Naive thymus-derived CD4-positive, alpha-beta T cell (primary cell): ENCODE data around the gene SPCS1. TPM values are rescaled to one million over a fixed set of nuclear protein-coding genes. Genes with fewer than 3 reads are reported as not detected.
A peak's percentile ranks its signal among the peaks of the same experiment; 100 is the strongest.

Experiments used
- ATAC-seq: fragments of 150-1000 bp; cut with Tn5 transposase; 2 replicates; pipeline ENCODE4 v1.10.0; 2021; ENCODE audit warnings: mild to moderate bottlenecking, moderate library complexity
- CTCF ChIA-PET: fragments of 350-600 bp; sonication (Branson Sonifier 250); formaldehyde crosslinking; loops from one replicate; lab custom pipeline; 2021; ENCODE audit warnings: antibody characterized with exemption; lab: Charles Lee
- POLR2A ChIA-PET: fragments of 350-600 bp; sonication (Branson Sonifier 250); formaldehyde crosslinking; loops from one replicate; lab custom pipeline; 2021; ENCODE audit warnings: antibody characterized with exemption, inconsistent platforms; lab: Charles Lee
- DNase-seq, 9 donors: peaks; one replicate each; pipeline versions ENCODE4 v3.0.0 to v3.0.0-alpha.2; 2020 to 2022; ENCODE audit warnings: mixed read lengths in 1 of 9
- H3K27ac ChIP-seq: one replicate; pipeline ENCODE4 v1.7.0; 2013; ENCODE audit warnings: mild to moderate bottlenecking, low read depth, low read length, moderate library complexity
- H3K27me3 ChIP-seq, 2 donors: one replicate each; pipeline ENCODE4 v1.7.0; 2013; ENCODE audit warnings: low read length in 2 of 2, mild to moderate bottlenecking in 2 of 2, moderate library complexity in 2 of 2; ENCODE audit not compliant: control insufficient read depth in 2 of 2, insufficient read depth in 2 of 2
- H3K36me3 ChIP-seq, 3 experiments: 1 replicate in 2 of 3; 2 replicates in 1 of 3; pipeline ENCODE4 v1.7.0; 2013; ENCODE audit warnings: low read length in 3 of 3, mild to moderate bottlenecking in 3 of 3, moderate library complexity in 1 of 3; ENCODE audit not compliant: insufficient read depth in 3 of 3, control insufficient read depth in 2 of 3
- H3K4me1 ChIP-seq, 2 donors: one replicate each; pipeline ENCODE4 v1.7.0; 2013; ENCODE audit warnings: low read length in 2 of 2, mild to moderate bottlenecking in 2 of 2, moderate library complexity in 1 of 2; ENCODE audit not compliant: control insufficient read depth in 2 of 2, insufficient read depth in 2 of 2
- H3K4me3 ChIP-seq: 2 replicates; pipeline ENCODE4 v1.7.0; 2013; ENCODE audit warnings: mild to moderate bottlenecking, low read length
- H3K9me3 ChIP-seq, 3 experiments: 1 replicate in 2 of 3; 2 replicates in 1 of 3; pipeline ENCODE4 v1.7.0; 2013; ENCODE audit warnings: low read length in 3 of 3; ENCODE audit not compliant: control insufficient read depth in 2 of 3
- H3K27ac Mint-ChIP-seq, 9 donors: one replicate each; pipeline ENCODE4 v1.8.0; 2020 to 2022; ENCODE audit warnings: mixed read lengths in 9 of 9, mild to moderate bottlenecking in 8 of 9, moderate library complexity in 5 of 9, inconsistent platforms in 2 of 9
- H3K27me3 Mint-ChIP-seq, 5 donors: one replicate each; pipeline ENCODE4 v1.8.0; 2021 to 2022; ENCODE audit warnings: mixed read lengths in 5 of 5, mild to moderate bottlenecking in 1 of 5
- H3K36me3 Mint-ChIP-seq, 5 donors: one replicate each; pipeline ENCODE4 v1.8.0; 2020 to 2022; ENCODE audit warnings: mixed read lengths in 5 of 5, mild to moderate bottlenecking in 3 of 5, inconsistent platforms in 1 of 5
- H3K4me1 Mint-ChIP-seq, 7 donors: one replicate each; pipeline ENCODE4 v1.8.0; 2020 to 2022; ENCODE audit warnings: mixed read lengths in 7 of 7, mild to moderate bottlenecking in 3 of 7, inconsistent platforms in 1 of 7
- H3K4me3 Mint-ChIP-seq, 10 donors: one replicate each; pipeline ENCODE4 v1.8.0; 2020 to 2022; ENCODE audit warnings: mild to moderate bottlenecking in 10 of 10, mixed read lengths in 10 of 10, moderate library complexity in 6 of 10, inconsistent platforms in 2 of 10
- H3K9me3 Mint-ChIP-seq, 11 donors: one replicate each; pipeline ENCODE4 v1.8.0; 2020 to 2022; ENCODE audit warnings: mixed read lengths in 11 of 11, mild to moderate bottlenecking in 4 of 11, inconsistent platforms in 1 of 11, moderate library complexity in 1 of 11
- intact Hi-C, 2 donors: fragments of 100-400 bp; cut with micrococcal nuclease; formaldehyde crosslinking; loops; one replicate each; pipeline ENCODE4 v1.15.1; 2023
- polyA plus RNA-seq, 2 donors: library from polyadenylated mRNA; unstranded; fragments of 300-500 nt; fragmentation: Illumina TruSeq; gene quantifications; one replicate each; pipeline ENCODE4 v1.2.3, GENCODE V29; 2021
- total RNA-seq, 6 experiments: library from RNA in 5 of 6; stranded (reverse) in 5 of 6; gene quantifications; 1 replicate in 5 of 6; 2 replicates in 1 of 6; pipeline ENCODE4 v1.2.3 and lab custom pipeline; 2021 to 2026

Gene SPCS1
- total and polyA plus RNA-seq, 7 experiments from 2014 or later, result 55.0 to 379 (median 81.2) TPM

DNA sequence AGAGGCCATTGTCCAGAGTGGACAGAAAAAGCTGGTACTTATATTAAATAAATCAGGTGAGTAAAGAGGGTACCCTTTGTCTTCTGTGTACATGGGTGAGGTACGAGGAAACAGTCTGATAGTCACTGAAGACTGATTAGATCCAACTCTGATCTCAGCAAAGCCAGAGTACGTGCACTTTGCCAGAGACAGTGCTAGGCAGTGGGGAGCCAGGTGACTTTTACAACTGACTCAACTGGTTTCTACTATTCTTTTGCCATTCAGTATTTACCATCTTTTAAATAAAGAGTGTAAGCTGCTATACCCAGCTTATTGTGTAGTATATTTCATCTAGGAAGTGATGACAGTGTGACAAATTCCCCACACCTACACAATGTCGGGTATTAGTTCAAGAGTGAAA, 16.8 kb upstream of the SPCS1 start:
- DNase-seq (no peak), ATAC-seq (no peak)
- Histone ChIP-seq H3K27me3 (no peaks in the 10 kb centered on the region), H3K9me3 (no peaks in the 10 kb centered on the region), H3K4me1 (peaks cover 21% of the 10 kb centered on the region in 2 donors), H3K27ac (peak overlapping the region; percentile 89), H3K4me3 (no peak overlapping the region), H3K36me3 (peaks cover 46 to 72% (median 54%) of the 10 kb centered on the region in 3 experiments)
- ChIA-PET POLR2A (interaction anchor here (1.3 to 2.8 kb wide), 2 partner anchors 16 to 17 kb away, joined by 6 to 16 read pairs; partner anchors contain the start of genes GLT8D1 and SPCS1), CTCF (interaction anchor here (0.6 kb wide), 1 partner anchor 1246 kb away, joined by 4 read pairs; no protein-coding TSS in a partner anchor)
- no peaks in the 10 kb centered on the region for H3K27me3 Mint-ChIP-seq
- H3K27ac Mint-ChIP-seq, result peak overlapping the region in 4 of 9 donors; percentile 33 to 85 (median 58)
- H3K36me3 Mint-ChIP-seq, result peaks cover 3 to 46% (median 35%) of the 10 kb centered on the region in 5 donors
- peaks cover 13 to 49% (median 40%) of the 10 kb centered on the region in 7 donors for H3K4me1 Mint-ChIP-seq
- H3K4me3 Mint-ChIP-seq, result no peak overlapping the region
- H3K9me3 Mint-ChIP-seq, result peaks cover 0 to 2% (median 0%) of the 10 kb centered on the region in 11 donors
- intact Hi-C loops, result loop anchor here (5.0 to 10.0 kb wide), 6 partner anchors 33 to 1022 kb away; partner anchors contain the start of genes NISCH (in 2 of the 2), STIMATE (in 1 of the 2), TNNC1 (in 1 of the 2) and WDR82 (in 1 of the 2)

DNA sequence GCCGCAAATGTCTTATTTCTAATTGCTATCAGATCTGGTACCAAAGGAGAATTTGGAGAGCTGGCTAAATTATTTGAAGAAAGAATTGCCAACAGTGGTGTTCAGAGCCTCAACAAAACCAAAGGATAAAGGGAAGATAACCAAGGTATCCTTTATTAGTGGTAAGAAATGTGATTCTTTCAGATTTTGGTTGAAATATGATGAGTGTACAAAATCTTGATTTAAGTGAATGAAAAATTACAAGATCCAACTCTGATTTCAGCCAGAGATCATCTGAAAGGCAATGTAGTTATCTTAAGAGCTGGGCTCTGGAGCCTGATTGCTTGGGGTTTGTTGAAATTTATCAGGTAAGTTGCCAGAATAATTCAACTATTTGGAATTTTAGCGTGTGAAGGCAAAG, 15.3 kb upstream of the SPCS1 start:
- intact Hi-C loops, result no loop called here
- no peaks in the 10 kb centered on the region for H3K27me3 ChIP-seq
- H3K9me3 ChIP-seq, result no peaks in the 10 kb centered on the region
- peaks cover 0 to 2% (median 0%) of the 10 kb centered on the region in 11 donors for H3K9me3 Mint-ChIP-seq
- no peak for ATAC-seq
- DNase-seq, result no peak
- peaks cover 49 to 85% (median 55%) of the 10 kb centered on the region in 3 experiments for H3K36me3 ChIP-seq
- ChIA-PET CTCF (interaction anchor here (0.7 kb wide), 1 partner anchor 244 kb away, joined by 3 read pairs; no protein-coding TSS in a partner anchor), POLR2A (interaction anchor here (0.6 to 1.3 kb wide), 2 partner anchors 15 to 303 kb away, joined by 3 to 6 read pairs; partner anchors contain the start of genes GLT8D1 and SPCS1)
- peak overlapping the region in 4 of 9 donors; percentile 39 to 49 (median 46) for H3K27ac Mint-ChIP-seq
- H3K27ac ChIP-seq, result peak overlapping the region; percentile 18
- H3K4me3 Mint-ChIP-seq, result no peak overlapping the region
- peaks cover 10 to 42% (median 31%) of the 10 kb centered on the region in 7 donors for H3K4me1 Mint-ChIP-seq
- peaks cover 3 to 59% (median 39%) of the 10 kb centered on the region in 5 donors for H3K36me3 Mint-ChIP-seq
- peaks cover 11 to 12% of the 10 kb centered on the region in 2 donors for H3K4me1 ChIP-seq
- H3K4me3 ChIP-seq, result no peak overlapping the region
- H3K27me3 Mint-ChIP-seq, result no peaks in the 10 kb centered on the region

GRCh38 chr3:52693071-52693470, 12.8 kb upstream of the SPCS1 start:
- Mint-ChIP-seq H3K4me1 (peaks cover 2 to 34% (median 12%) of the 10 kb centered on the region in 7 donors), H3K9me3 (no peaks in the 10 kb centered on the region), H3K4me3 (no peak overlapping the region), H3K27ac (peak overlapping the region in 5 of 9 donors; percentile 25 to 57 (median 51)), H3K27me3 (no peaks in the 10 kb centered on the region), H3K36me3 (peaks cover 3 to 66% (median 46%) of the 10 kb centered on the region in 5 donors)
- peaks cover 53 to 98% (median 54%) of the 10 kb centered on the region in 3 experiments for H3K36me3 ChIP-seq
- no peaks in the 10 kb centered on the region for H3K27me3 ChIP-seq
- DNase-seq, result no peak
- intact Hi-C loops, result no loop called here
- peak overlapping the region; percentile 15 for H3K27ac ChIP-seq
- H3K4me1 ChIP-seq, result no peaks in the 10 kb centered on the region
- no peak overlapping the region for H3K4me3 ChIP-seq
- POLR2A ChIA-PET, result interaction anchor here (1.6 kb wide), 1 partner anchor 11 kb away, joined by 3 read pairs; no protein-coding TSS in a partner anchor
- no peak for ATAC-seq
- no peaks in the 10 kb centered on the region for H3K9me3 ChIP-seq
- CTCF ChIA-PET, result no interaction called here

GRCh38 chr3:52694528-52695189, 11.2 kb upstream of the SPCS1 start:
- Histone ChIP-seq H3K27me3 (no peaks in the 10 kb centered on the region), H3K4me3 (no peak overlapping the region), H3K36me3 (peaks cover 38 to 83% (median 41%) of the 10 kb centered on the region in 3 experiments), H3K27ac (no peak overlapping the region), H3K9me3 (no peaks in the 10 kb centered on the region), H3K4me1 (no peaks in the 10 kb centered on the region)
- Mint-ChIP-seq H3K4me3 (no peak overlapping the region), H3K27me3 (no peaks in the 10 kb centered on the region), H3K27ac (peak overlapping the region in 2 of 9 donors; percentile 33 to 42), H3K4me1 (peaks cover 2 to 22% (median 5%) of the 10 kb centered on the region in 7 donors), H3K9me3 (no peaks in the 10 kb centered on the region), H3K36me3 (peaks cover 0 to 53% (median 34%) of the 10 kb centered on the region in 5 donors)
- intact Hi-C loops, result no loop called here
- no peak for ATAC-seq
- ChIA-PET CTCF (no interaction called here), POLR2A (interaction anchor here (1.0 to 1.6 kb wide), 3 partner anchors 8 to 11 kb away, joined by 3 to 6 read pairs (median 4); no protein-coding TSS in a partner anchor)
- no peak for DNase-seq

DNA sequence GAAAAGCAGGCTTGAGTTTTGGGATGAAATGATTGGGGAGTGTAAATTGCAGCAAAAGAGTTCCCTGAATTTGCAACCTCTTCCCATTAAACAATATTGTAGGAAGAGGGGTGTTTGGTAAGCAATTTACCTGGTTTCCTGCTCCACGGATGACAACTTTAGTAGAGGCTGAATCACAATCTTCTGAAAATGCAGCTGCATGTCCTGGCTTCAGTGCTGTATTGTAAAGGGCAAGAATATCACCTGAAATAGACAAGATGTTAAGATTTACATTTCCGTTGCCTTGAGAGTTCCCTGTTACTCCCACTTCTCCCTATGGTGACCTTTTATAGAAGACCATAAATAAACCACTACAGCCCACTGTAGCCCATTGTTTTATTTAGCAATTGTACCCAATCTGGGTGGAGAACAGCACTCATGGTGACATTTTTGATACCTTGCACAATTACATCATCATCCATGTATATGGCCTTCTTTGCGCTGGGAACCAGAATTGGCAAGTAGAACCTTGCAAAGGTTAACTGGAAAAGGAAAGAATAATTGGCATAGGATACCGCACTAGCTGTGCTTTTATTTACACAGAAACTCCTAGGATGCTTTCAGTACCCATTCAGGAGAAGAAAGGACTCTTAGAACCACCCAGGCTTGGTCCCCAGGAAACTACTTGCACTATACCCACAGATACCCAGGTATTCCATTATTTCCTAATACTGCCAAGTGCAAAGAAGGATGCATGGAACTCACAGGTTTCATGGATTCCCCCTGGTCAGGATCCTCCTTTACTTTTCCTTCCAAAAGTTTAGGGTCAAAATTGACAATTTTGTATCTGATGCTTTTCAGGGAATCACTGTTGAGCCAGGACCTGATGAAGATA, 9.9 kb upstream of the SPCS1 start:
- peaks cover 25 to 70% (median 32%) of the 10 kb centered on the region in 3 experiments for H3K36me3 ChIP-seq
- Mint-ChIP-seq H3K4me1 (peaks cover 0 to 15% (median 6%) of the 10 kb centered on the region in 7 donors), H3K27ac (peak overlapping the region in 1 of 9 donors; percentile 32), H3K27me3 (no peaks in the 10 kb centered on the region), H3K36me3 (peaks cover 0 to 42% (median 28%) of the 10 kb centered on the region in 5 donors), H3K9me3 (no peaks in the 10 kb centered on the region), H3K4me3 (no peak overlapping the region)
- no peaks in the 10 kb centered on the region for H3K27me3 ChIP-seq
- no peak overlapping the region for H3K4me3 ChIP-seq
- DNase-seq, result no peak
- no peak for ATAC-seq
- no peaks in the 10 kb centered on the region for H3K4me1 ChIP-seq
- ChIA-PET POLR2A (interaction anchor here (0.7 to 1.5 kb wide), 2 partner anchors 9 to 61 kb away, joined by 3 to 4 read pairs; no protein-coding TSS in a partner anchor), CTCF (no interaction called here)
- no peak overlapping the region for H3K27ac ChIP-seq
- no peaks in the 10 kb centered on the region for H3K9me3 ChIP-seq
- intact Hi-C loops, result no loop called here
